WERI-Rb-1 (cell line): ENCODE measurements around the gene TM9SF2.

Source experiments
- DNase-seq: peaks from one replicate; pipeline ENCODE4 v3.0.0-alpha.2; 2020
- H3K27ac ChIP-seq: fragments of 250-450 bp; sonication (Bioruptor Pico); 2 replicates; pipeline ENCODE4 v1.5.1; 2020; ENCODE audit warnings: mild to moderate bottlenecking, moderate library complexity
- H3K27me3 ChIP-seq: fragments of 250-450 bp; sonication (Bioruptor Pico); 2 replicates; pipeline ENCODE4 v1.5.1; 2021; ENCODE audit warnings: mild to moderate bottlenecking, low read depth, moderate library complexity; ENCODE audit not compliant: insufficient read depth, severe bottlenecking
- H3K36me3 ChIP-seq: fragments of 250-450 bp; sonication (Bioruptor Pico); 2 replicates; pipeline ENCODE4 v1.5.1; 2020; ENCODE audit warnings: mild to moderate bottlenecking, moderate library complexity
- H3K4me3 ChIP-seq: 2 replicates; pipeline ENCODE4 v1.5.1; 2011; ENCODE audit warnings: low read depth, mild to moderate bottlenecking, control low read depth, low read length
- H3K9me3 ChIP-seq: fragments of 250-450 bp; sonication (Bioruptor Pico); 2 replicates; pipeline ENCODE4 v1.5.1; 2021; ENCODE audit warnings: mild to moderate bottlenecking, moderate library complexity; ENCODE audit not compliant: severe bottlenecking
- CTCF ChIP-seq: IDR thresholded peaks from 2 replicates; pipeline ENCODE4 v1.5.1; 2011; ENCODE audit warnings: low read depth, mild to moderate bottlenecking, control low read depth, inconsistent platforms, low read length

The TM9SF2 gene

DNA sequence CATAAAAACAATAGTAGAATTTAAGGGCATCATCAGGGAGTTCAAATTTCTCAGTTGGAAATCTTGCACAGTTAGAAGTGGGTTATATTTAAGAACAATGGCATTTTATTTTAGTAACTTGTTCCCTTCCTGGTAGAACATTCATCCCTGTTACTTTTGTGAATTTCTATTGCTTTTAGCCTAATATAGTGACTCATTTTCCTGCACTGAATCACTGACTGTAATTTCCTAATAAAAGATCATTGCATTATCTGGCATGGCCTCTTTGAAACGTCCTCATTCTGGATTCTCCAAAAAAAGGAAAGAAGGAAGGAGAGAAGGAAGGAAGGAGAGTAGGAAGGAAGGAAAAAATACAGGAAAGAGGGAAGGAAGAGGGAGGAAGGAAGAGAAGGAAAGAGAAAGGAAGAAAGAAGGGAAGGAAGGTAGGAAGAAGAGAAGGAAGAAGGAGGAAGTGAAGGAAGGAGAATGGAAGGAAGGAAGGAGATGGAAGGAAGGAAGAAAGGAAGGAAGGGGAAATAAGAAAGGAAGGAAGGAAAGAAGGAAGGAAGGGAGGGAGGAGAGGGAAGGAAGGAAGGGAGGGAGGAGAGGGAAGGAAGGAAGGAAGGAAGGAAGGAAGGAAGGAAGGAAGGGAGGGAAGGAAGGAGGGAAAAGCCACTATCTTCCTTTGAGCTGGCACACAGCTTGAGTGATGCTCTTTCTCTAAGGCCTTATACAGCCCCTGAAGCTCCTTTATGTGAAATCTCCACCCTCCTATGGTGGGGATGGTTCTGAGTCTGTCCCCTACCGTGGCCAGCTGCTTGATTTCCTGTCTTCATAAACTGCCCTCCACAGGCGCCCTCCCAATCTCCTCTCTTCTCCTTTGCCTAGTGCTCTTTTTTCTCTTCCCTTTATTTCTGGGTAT lies 29.8 kb upstream of the TM9SF2 start:
- no peak overlapping the region for H3K27ac ChIP-seq
- no peak overlapping the region for H3K4me3 ChIP-seq
- TF ChIP-seq CTCF, result no peak
- no peak for DNase-seq
- no peaks in the 10 kb centered on the region for H3K9me3 ChIP-seq
- H3K36me3 ChIP-seq, result no peaks in the 10 kb centered on the region
- no peaks in the 10 kb centered on the region for H3K27me3 ChIP-seq

DNA sequence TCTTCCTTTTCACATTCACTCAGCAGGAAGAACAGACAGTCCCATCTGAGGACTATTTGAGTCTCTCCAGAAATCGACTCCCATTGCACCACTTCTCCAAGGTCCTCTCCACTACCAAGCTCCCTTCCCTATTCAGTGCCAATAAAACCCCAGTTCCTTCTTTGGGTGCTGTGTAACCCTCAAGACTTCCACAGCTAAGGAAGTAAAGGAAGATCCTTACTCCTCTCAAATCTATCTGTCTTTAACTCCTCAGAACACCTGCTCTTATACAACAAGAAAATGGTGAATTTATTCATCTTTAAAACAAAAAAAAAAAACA lies 29.2 kb upstream of the TM9SF2 start:
- H3K27me3 ChIP-seq, result no peaks in the 10 kb centered on the region
- no peaks in the 10 kb centered on the region for H3K9me3 ChIP-seq
- no peak for TF ChIP-seq CTCF
- H3K27ac ChIP-seq, result no peak overlapping the region
- H3K36me3 ChIP-seq, result no peaks in the 10 kb centered on the region
- DNase-seq, result no peak
- no peak overlapping the region for H3K4me3 ChIP-seq

- H3K4me3 ChIP-seq, result no peak overlapping the region
- TF ChIP-seq CTCF, result no peak
- DNase-seq, result no peak
- H3K27ac ChIP-seq, result no peak overlapping the region
- H3K36me3 ChIP-seq, result no peaks in the 10 kb centered on the region
- H3K9me3 ChIP-seq, result no peaks in the 10 kb centered on the region
- no peaks in the 10 kb centered on the region for H3K27me3 ChIP-seq
These were observed 27.8 kb upstream of the TM9SF2 start for GRCh38 chr13:99473515-99473914.

GRCh38 chr13:99476648-99477047 lies 24.6 kb upstream of the TM9SF2 start:
- no peaks in the 10 kb centered on the region for H3K27me3 ChIP-seq
- no peak overlapping the region for H3K4me3 ChIP-seq
- H3K36me3 ChIP-seq, result no peaks in the 10 kb centered on the region
- H3K9me3 ChIP-seq, result no peaks in the 10 kb centered on the region
- H3K27ac ChIP-seq, result no peak overlapping the region
- DNase-seq, result no peak
- no peak for TF ChIP-seq CTCF

DNA sequence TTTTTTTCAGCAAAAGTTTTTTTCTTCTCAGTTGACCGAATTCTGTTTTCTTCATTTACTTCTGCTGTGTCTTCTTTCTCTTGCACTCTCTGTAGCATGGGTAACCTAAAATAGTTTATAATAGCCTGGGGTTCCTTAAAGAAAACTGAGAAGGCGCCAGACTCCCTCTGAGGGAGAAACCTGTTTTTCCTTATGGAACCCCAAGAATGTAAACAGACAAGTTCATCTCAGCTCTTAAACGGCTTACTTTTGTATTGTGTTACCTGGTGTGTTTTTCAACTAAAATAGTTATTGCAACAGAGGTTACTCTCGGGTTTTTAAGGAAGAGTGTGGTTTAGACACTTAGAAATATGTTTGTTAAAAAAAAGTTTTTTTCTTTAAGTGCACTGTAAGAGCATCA lies 23.8 kb upstream of the TM9SF2 start:
- H3K36me3 ChIP-seq, result no peaks in the 10 kb centered on the region
- no peak for DNase-seq
- H3K27me3 ChIP-seq, result no peaks in the 10 kb centered on the region
- no peak for TF ChIP-seq CTCF
- H3K4me3 ChIP-seq, result no peak overlapping the region
- H3K9me3 ChIP-seq, result no peaks in the 10 kb centered on the region
- no peak overlapping the region for H3K27ac ChIP-seq

DNA sequence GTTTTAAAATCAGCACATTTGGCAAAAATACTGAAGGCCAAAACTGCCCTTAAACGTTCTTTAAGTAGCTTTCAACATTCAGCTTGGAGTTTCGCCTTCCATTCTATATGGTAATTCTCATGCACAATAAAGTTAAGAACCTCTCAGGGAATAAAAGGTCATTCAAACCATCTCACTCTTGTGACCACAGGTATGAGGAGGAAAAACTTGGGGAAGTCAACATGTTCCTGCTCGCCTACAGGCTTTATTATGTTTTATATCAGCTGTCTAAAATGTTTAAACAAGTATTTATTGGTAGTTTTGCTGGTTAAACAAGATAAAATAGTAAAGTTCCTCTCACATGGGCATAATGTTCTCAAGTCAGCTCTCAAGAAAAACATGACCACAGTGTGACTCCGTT lies 19.9 kb upstream of the TM9SF2 start:
- no peaks in the 10 kb centered on the region for H3K36me3 ChIP-seq
- no peak for DNase-seq
- H3K27ac ChIP-seq, result no peak overlapping the region

More for the DNA sequence above, 19.9 kb upstream of the TM9SF2 start:
- no peak overlapping the region for H3K4me3 ChIP-seq
- TF ChIP-seq CTCF, result no peak
- no peaks in the 10 kb centered on the region for H3K9me3 ChIP-seq
- no peaks in the 10 kb centered on the region for H3K27me3 ChIP-seq
